Measurements from ENCODE around the gene HOXB7. TPM values are rescaled to one million over a fixed set of nuclear protein-coding genes. Genes with fewer than 3 reads are reported as not detected.
A peak's percentile ranks its signal among the peaks of the same experiment; 100 is the strongest.

The HOXB7 gene
- polyA plus RNA-seq, 3 donors, result not detected

GRCh38 chr17:48588528-48588927, 22.3 kb downstream of the HOXB7 start:
- WGBS (ENCODE audit: insufficient coverage), result no CpG with 5 or more reads among the region's 2 CpGs
- H3K4me3 Mint-ChIP-seq, result peak overlapping the region in 1 of 2 donors; percentile 99

GRCh38 chr17:48588074-48588415, 22.8 kb downstream of the HOXB7 start:
- no peak overlapping the region for H3K9ac ChIP-seq (ENCODE audit: insufficient read depth, low read length, poor library complexity, severe bottlenecking)
- H3K27ac Mint-ChIP-seq, result no peak overlapping the region
- peaks cover 51% of the 10 kb centered on the region for H3K4me1 Mint-ChIP-seq
- H3K9me3 ChIP-seq (replicated peaks in 1 of 2; ENCODE audit: control insufficient read depth in 1 of 2, insufficient read depth in 1 of 2, low read length in 2 of 2), result peaks cover 0 to 16% of the 10 kb centered on the region in 2 donors
- DNase-seq, result no peak
- H3K36me3 ChIP-seq (replicated peaks in 1 of 2; ENCODE audit: control insufficient read depth in 1 of 2, insufficient read depth in 2 of 2, low read length in 2 of 2), result no peaks in the 10 kb centered on the region
- no peak overlapping the region for H3K27ac ChIP-seq (ENCODE audit: low read depth in 1 of 2, low read length in 2 of 2)
- peaks cover 30 to 42% of the 10 kb centered on the region in 2 donors for H3K4me1 ChIP-seq (ENCODE audit: control insufficient read depth in 1 of 2, insufficient read depth in 2 of 2, low read length in 2 of 2)
- H3K27me3 Mint-ChIP-seq (ENCODE audit: low read depth in 3 of 3), result peaks cover 99 to 100% (median 100%) of the 10 kb centered on the region in 3 donors
- H3K4me3 ChIP-seq (replicated peaks in 1 of 3; ENCODE audit: low read depth in 2 of 3, low read length in 3 of 3), result no peak overlapping the region
- no peak overlapping the region for H2AFZ ChIP-seq (ENCODE audit: insufficient read depth, low read depth, low read length, poor library complexity, severe bottlenecking)
- no peak overlapping the region for H3K4me2 ChIP-seq (replicated peaks; ENCODE audit: extremely low read depth, low read length, poor library complexity, severe bottlenecking)
- H3K79me2 ChIP-seq (ENCODE audit: insufficient read depth, low read length), result no peaks in the 10 kb centered on the region
- TF ChIP-seq CTCF (IDR thresholded peaks at IDR 0.05), result no peak
- intact Hi-C loops (cut with micrococcal nuclease), result no loop called here
- H3K27me3 ChIP-seq (ENCODE audit: control insufficient read depth in 2 of 2, insufficient read depth in 2 of 2, low read length in 2 of 2), result peaks cover 91 to 99% of the 10 kb centered on the region in 2 donors
- peaks cover 8 to 44% of the 10 kb centered on the region in 2 donors for H3K36me3 Mint-ChIP-seq
- H3K4me3 Mint-ChIP-seq, result peak overlapping the region in 1 of 2 donors; percentile 99
- peaks cover 0 to 30% (median 16%) of the 10 kb centered on the region in 7 donors for H3K9me3 Mint-ChIP-seq
- no peaks in the 10 kb centered on the region for H4K20me1 ChIP-seq (ENCODE audit: insufficient read depth, low read length)
- 11% methylated on average over 1 of the region's 2 CpGs for WGBS (ENCODE audit: insufficient coverage)

More at GRCh38 chr17:48588528-48588927, 22.3 kb downstream of the HOXB7 start:
- Mint-ChIP-seq H3K4me1 (peaks cover 56% of the 10 kb centered on the region), H3K27ac (no peak overlapping the region), H3K27me3 (ENCODE audit: low read depth in 3 of 3) (peaks cover 99 to 100% (median 100%) of the 10 kb centered on the region in 3 donors), H3K36me3 (peaks cover 8 to 44% of the 10 kb centered on the region in 2 donors), H3K9me3 (peaks cover 0 to 34% (median 16%) of the 10 kb centered on the region in 7 donors)
- Histone ChIP-seq H3K4me1 (ENCODE audit: control insufficient read depth in 1 of 2, insufficient read depth in 2 of 2, low read length in 2 of 2) (peaks cover 34 to 46% of the 10 kb centered on the region in 2 donors), H3K79me2 (ENCODE audit: insufficient read depth, low read length) (no peaks in the 10 kb centered on the region), H3K27me3 (ENCODE audit: control insufficient read depth in 2 of 2, insufficient read depth in 2 of 2, low read length in 2 of 2) (peaks cover 90 to 99% of the 10 kb centered on the region in 2 donors), H3K9me3 (replicated peaks in 1 of 2; ENCODE audit: control insufficient read depth in 1 of 2, insufficient read depth in 1 of 2, low read length in 2 of 2) (peaks cover 0 to 16% of the 10 kb centered on the region in 2 donors), H3K4me3 (replicated peaks in 1 of 3; ENCODE audit: low read depth in 2 of 3, low read length in 3 of 3) (no peak overlapping the region), H3K9ac (ENCODE audit: insufficient read depth, low read length, poor library complexity, severe bottlenecking) (no peak overlapping the region), H3K27ac (ENCODE audit: low read depth in 1 of 2, low read length in 2 of 2) (no peak overlapping the region), H4K20me1 (ENCODE audit: insufficient read depth, low read length) (no peaks in the 10 kb centered on the region), H2AFZ (ENCODE audit: insufficient read depth, low read depth, low read length, poor library complexity, severe bottlenecking) (no peak overlapping the region), H3K4me2 (replicated peaks; ENCODE audit: extremely low read depth, low read length, poor library complexity, severe bottlenecking) (no peak overlapping the region), H3K36me3 (replicated peaks in 1 of 2; ENCODE audit: control insufficient read depth in 1 of 2, insufficient read depth in 2 of 2, low read length in 2 of 2) (no peaks in the 10 kb centered on the region)
- TF ChIP-seq CTCF (IDR thresholded peaks at IDR 0.05), result no peak
- intact Hi-C loops (cut with micrococcal nuclease), result no loop called here
- no peak for DNase-seq

Data from CD14-positive monocyte (primary cell).